Sigmoid colon (tissue), 4 donors: ENCODE measurements around the gene CCSER1.

Experiments used
- CTCF ChIP-seq, 4 experiments: fragments of 450-650 bp in 3 of 4; fragments of 200-600 bp in 1 of 4; IDR thresholded peaks; one replicate each; pipeline ENCODE4 v1.5.1; 2016 to 2019; ENCODE audit warnings: antibody characterized with exemption in 4 of 4, mild to moderate bottlenecking in 3 of 4, moderate library complexity in 2 of 4
- POLR2AphosphoS5 ChIP-seq, 4 donors: sonication (generic); formaldehyde crosslinking; IDR thresholded peaks; one replicate each; pipeline ENCODE4 v1.6.1; 2017; ENCODE audit warnings: antibody characterized with exemption in 4 of 4

GRCh38 chr4:90449626-90450025 is 322.4 kb downstream of the CCSER1 start:
- TF ChIP-seq CTCF (IDR thresholded peaks at IDR 0.05) (no peak), POLR2AphosphoS5 (IDR thresholded peaks at IDR 0.05) (no peak)
